HUES48 (cell line): ENCODE measurements around the gene VWDE.
"Not testable (repeated sequence)": the region's sequence is repeated elsewhere in the genome, so short reads cannot be mapped to it uniquely, and the experiment has no call there.

ENCODE experiments used
- H3K27ac ChIP-seq: one replicate; pipeline ENCODE4 v1.7.0; 2013; ENCODE audit warnings: low read depth, low read length, inconsistent platforms
- H3K27me3 ChIP-seq: 2 replicates; pipeline ENCODE4 v1.6.1; 2013; ENCODE audit warnings: mild to moderate bottlenecking, low read length; ENCODE audit not compliant: control insufficient read depth, insufficient read depth
- H3K36me3 ChIP-seq: 2 replicates; pipeline ENCODE4 v1.6.1; 2013; ENCODE audit warnings: low read length; ENCODE audit not compliant: control insufficient read depth, insufficient read depth
- H3K4me1 ChIP-seq: 2 replicates; pipeline ENCODE4 v1.6.1; 2013; ENCODE audit warnings: mild to moderate bottlenecking, low read length; ENCODE audit not compliant: control insufficient read depth, insufficient read depth
- H3K4me3 ChIP-seq: 2 replicates; pipeline ENCODE4 v1.5.1; 2013; ENCODE audit warnings: mild to moderate bottlenecking, low read depth, low read length
- H3K9ac ChIP-seq: 2 replicates; pipeline ENCODE4 v1.6.1; 2013; ENCODE audit warnings: mild to moderate bottlenecking, low read depth, low read length, moderate library complexity
- H3K9me3 ChIP-seq: 2 replicates; pipeline ENCODE4 v1.6.1; 2013; ENCODE audit warnings: low read length; ENCODE audit not compliant: control insufficient read depth, insufficient read depth

The VWDE gene

GRCh38 chr7:12403287-12404181 is at the start of gene VWDE:
VWDE (minus strand) TSS chr7:12403865; CDS start chr7:12403716, 149 bp downstream.
- peak within 1 kb of the TSS; percentile 80 for H3K27ac ChIP-seq
- H3K27me3 ChIP-seq = no peaks in the 10 kb centered on the region
- H3K9me3 ChIP-seq = peaks cover 2% of the 10 kb centered on the region
- peaks cover 25% of the 10 kb centered on the region for H3K4me1 ChIP-seq
- H3K4me3 ChIP-seq = peak within 1 kb of the TSS; percentile 80
- H3K36me3 ChIP-seq = no peaks in the 10 kb centered on the region
- H3K9ac ChIP-seq = peak within 1 kb of the TSS; percentile 79

- not testable (repeated sequence) for H3K9me3 ChIP-seq, H3K9ac ChIP-seq, H3K27ac ChIP-seq, H3K27me3 ChIP-seq, H3K36me3 ChIP-seq, H3K4me3 ChIP-seq
- peaks cover 16% of the 10 kb centered on the region for H3K4me1 ChIP-seq
These were observed 49.5 kb upstream of the VWDE start for GRCh38 chr7:12453136-12453535.

GRCh38 chr7:12450615-12451014 is 47.0 kb upstream of the VWDE start:
- H3K27ac ChIP-seq = no peak overlapping the region
- no peaks in the 10 kb centered on the region for H3K27me3 ChIP-seq
- H3K4me1 ChIP-seq = peaks cover 16% of the 10 kb centered on the region
- H3K9me3 ChIP-seq = peaks cover 7% of the 10 kb centered on the region; the same call in 1 of the 2 replicates
- H3K4me3 ChIP-seq = no peak overlapping the region; the same call in 1 of the 2 replicates
- H3K9ac ChIP-seq = no peak overlapping the region
- H3K36me3 ChIP-seq = no peaks in the 10 kb centered on the region

GRCh38 chr7:12444785-12445184 is 41.1 kb upstream of the VWDE start:
- Histone ChIP-seq H3K4me3 (no peak overlapping the region), H3K27ac (no peak overlapping the region), H3K4me1 (peaks cover 4% of the 10 kb centered on the region; the same call in 1 of the 2 replicates), H3K27me3 (no peaks in the 10 kb centered on the region), H3K36me3 (no peaks in the 10 kb centered on the region), H3K9ac (no peak overlapping the region), H3K9me3 (no peaks in the 10 kb centered on the region)

- H3K9ac ChIP-seq = no peak overlapping the region
- H3K4me1 ChIP-seq = peaks cover 6% of the 10 kb centered on the region
- H3K36me3 ChIP-seq = no peaks in the 10 kb centered on the region
These were observed 36.6 kb upstream of the VWDE start for GRCh38 chr7:12440229-12440628.

GRCh38 chr7:12436896-12437535 is 33.4 kb upstream of the VWDE start:
- H3K4me1 ChIP-seq = peaks cover 20% of the 10 kb centered on the region
- H3K27me3 ChIP-seq = no peaks in the 10 kb centered on the region
- no peak overlapping the region for H3K4me3 ChIP-seq
- no peaks in the 10 kb centered on the region for H3K36me3 ChIP-seq
- H3K9ac ChIP-seq = no peak overlapping the region
- no peaks in the 10 kb centered on the region for H3K9me3 ChIP-seq
- H3K27ac ChIP-seq = no peak overlapping the region

More at GRCh38 chr7:12440229-12440628, 36.6 kb upstream of the VWDE start:
- no peaks in the 10 kb centered on the region for H3K27me3 ChIP-seq
- no peaks in the 10 kb centered on the region for H3K9me3 ChIP-seq
- H3K27ac ChIP-seq = no peak overlapping the region
- H3K4me3 ChIP-seq = no peak overlapping the region

- Histone ChIP-seq H3K36me3 (no peaks in the 10 kb centered on the region), H3K27me3 (no peaks in the 10 kb centered on the region), H3K4me3 (no peak overlapping the region), H3K4me1 (peaks cover 24% of the 10 kb centered on the region), H3K9me3 (no peaks in the 10 kb centered on the region), H3K9ac (no peak overlapping the region), H3K27ac (no peak overlapping the region)
These were observed 32.5 kb upstream of the VWDE start for GRCh38 chr7:12436126-12436525.

GRCh38 chr7:12434012-12434642 is 30.5 kb upstream of the VWDE start:
- Histone ChIP-seq H3K4me1 (peaks cover 24% of the 10 kb centered on the region), H3K36me3 (no peaks in the 10 kb centered on the region), H3K27me3 (no peaks in the 10 kb centered on the region), H3K4me3 (no peak overlapping the region), H3K27ac (no peak overlapping the region), H3K9me3 (no peaks in the 10 kb centered on the region), H3K9ac (no peak overlapping the region)

GRCh38 chr7:12431886-12432556 is 28.4 kb upstream of the VWDE start:
- no peak overlapping the region for H3K4me3 ChIP-seq
- H3K9ac ChIP-seq = no peak overlapping the region
- H3K36me3 ChIP-seq = no peaks in the 10 kb centered on the region
- no peaks in the 10 kb centered on the region for H3K27me3 ChIP-seq
- H3K27ac ChIP-seq = no peak overlapping the region
- H3K9me3 ChIP-seq = no peaks in the 10 kb centered on the region
- peaks cover 19% of the 10 kb centered on the region for H3K4me1 ChIP-seq

GRCh38 chr7:12425311-12425710 is 21.6 kb upstream of the VWDE start:
- Histone ChIP-seq H3K27me3 (no peaks in the 10 kb centered on the region), H3K36me3 (no peaks in the 10 kb centered on the region), H3K27ac (peak overlapping the region; percentile 97), H3K9ac (peak overlapping the region; percentile 77; the same call in 1 of the 2 replicates), H3K4me3 (no peak overlapping the region), H3K4me1 (peaks cover 41% of the 10 kb centered on the region), H3K9me3 (peaks cover 6% of the 10 kb centered on the region; the same call in 1 of the 2 replicates)
